Testis (tissue), 3 donors: ENCODE data around the gene WBP1L. TPM values are rescaled to one million over a fixed set of nuclear protein-coding genes. Genes with fewer than 3 reads are reported as not detected.
A peak's percentile ranks its signal among the peaks of the same experiment; 100 is the strongest.
"Not testable (repeated sequence)": the region's sequence is repeated elsewhere in the genome, so short reads cannot be mapped to it uniquely, and the experiment has no call there.

Experiments
- DNase-seq: peaks from one replicate; pipeline ENCODE4 v3.0.0-alpha.2; 2019
- H3K27ac ChIP-seq, 2 donors: fragments of 200-600 bp; sonication (generic); one replicate each; pipeline ENCODE4 v1.5.1; 2019
- H3K27me3 ChIP-seq: fragments of 200-600 bp; sonication (generic); one replicate; pipeline ENCODE4 v1.5.1; 2019
- H3K36me3 ChIP-seq: fragments of 200-600 bp; sonication (generic); one replicate; pipeline ENCODE4 v1.5.1; 2017; ENCODE audit warnings: low read depth; ENCODE audit errors: missing control alignments
- H3K4me1 ChIP-seq: fragments of 200-600 bp; sonication (generic); one replicate; pipeline ENCODE4 v1.5.1; 2019
- H3K4me3 ChIP-seq, 2 donors: fragments of 200-600 bp; sonication (generic); one replicate each; pipeline ENCODE4 v1.5.1; 2017 to 2019
- H3K9me3 ChIP-seq: fragments of 200-600 bp; sonication (generic); one replicate; pipeline ENCODE4 v1.5.1; 2017
- CTCF ChIP-seq, 3 experiments: fragments of 450-650 bp in 2 of 3; fragments of 200-600 bp in 1 of 3; sonication (generic) in 1 of 3; IDR thresholded peaks; one replicate each; pipeline ENCODE4 v1.5.1; 2016 to 2019; ENCODE audit warnings: antibody characterized with exemption in 3 of 3, mild to moderate bottlenecking in 2 of 3, moderate library complexity in 1 of 3
- POLR2A ChIP-seq: fragments of 450-650 bp; IDR thresholded peaks from one replicate; pipeline ENCODE4 v1.6.1; 2017; ENCODE audit warnings: antibody characterized with exemption, mild to moderate bottlenecking, moderate library complexity
- WGBS, 2 donors: methylation state at CpG; one replicate each; pipeline ENCODE4 v1.1.5; 2018; 5-methylcytosine and 5-hydroxymethylcytosine counted together
- intact Hi-C: fragments of 100-400 bp; cut with DNase I; formaldehyde crosslinking; loops from one replicate; pipeline ENCODE4 v1.15.1; 2023; ENCODE audit warnings: low total_unique reads
- polyA plus RNA-seq: library from polyadenylated mRNA; stranded (reverse); fragments of 350-450 nt; fragmentation: Illumina TruSeq; extraction: RNeasy Lipid Tissue Mini Kit (QIAGEN cat#74804); gene quantifications from one replicate; pipeline ENCODE4 v1.2.3, GENCODE V29; 2014; ENCODE audit warnings: low read depth, low replicate concordance; ENCODE audit not compliant: insufficient read depth
- total RNA-seq, 2 donors: library from RNA; depleted of rRNA; stranded (reverse); fragments of >200 nt; gene quantifications; one replicate each; pipeline ENCODE4 v1.2.3, GENCODE V29; 2016

Gene WBP1L
- total and polyA plus RNA-seq, 3 donors from 2014 or later, result 72.4 to 165 (median 113) TPM

GRCh38 chr10:102753718-102754117 is 10.0 kb downstream of the WBP1L start:
- H3K27ac ChIP-seq, result peak overlapping the region; percentile 66 to 72
- no peak overlapping the region for H3K4me3 ChIP-seq
- WGBS, 2 donors, result 44 to 49% methylated on average over 1 of the region's 1 CpG
- DNase-seq, result no peak
- no peaks in the 10 kb centered on the region for H3K27me3 ChIP-seq
- no peaks in the 10 kb centered on the region for H3K36me3 ChIP-seq
- peaks cover 32% of the 10 kb centered on the region for H3K4me1 ChIP-seq
- TF ChIP-seq CTCF (IDR thresholded peaks at IDR 0.05) (no peak), POLR2A (no peak)
- intact Hi-C loops, result no loop called here
- no peaks in the 10 kb centered on the region for H3K9me3 ChIP-seq

- Histone ChIP-seq H3K27ac (no peak overlapping the region), H3K4me1 (peaks cover 50% of the 10 kb centered on the region)
These were observed 13.6 kb downstream of the WBP1L start for GRCh38 chr10:102757323-102757722.

GRCh38 chr10:102758240-102758932 is 14.6 kb downstream of the WBP1L start:
- H3K27ac ChIP-seq, result peak overlapping the region; percentile 74 to 76
- TF ChIP-seq CTCF (IDR thresholded peaks at IDR 0.05) (no peak), POLR2A (no peak)
- H3K36me3 ChIP-seq, result no peaks in the 10 kb centered on the region
- no peak overlapping the region for H3K4me3 ChIP-seq
- peaks cover 49% of the 10 kb centered on the region for H3K4me1 ChIP-seq
- DNase-seq, result no peak
- no peaks in the 10 kb centered on the region for H3K9me3 ChIP-seq
- intact Hi-C loops, result no loop called here
- H3K27me3 ChIP-seq, result no peaks in the 10 kb centered on the region
- 41 to 49% methylated on average over 9 of the region's 9 CpGs for WGBS, 2 donors

More at GRCh38 chr10:102757323-102757722, 13.6 kb downstream of the WBP1L start:
- no peak for DNase-seq
- TF ChIP-seq CTCF (IDR thresholded peaks at IDR 0.05) (no peak), POLR2A (no peak)
- Histone ChIP-seq H3K4me3 (no peak overlapping the region), H3K36me3 (no peaks in the 10 kb centered on the region), H3K27me3 (no peaks in the 10 kb centered on the region), H3K9me3 (no peaks in the 10 kb centered on the region)
- intact Hi-C loops, result no loop called here
- 91 to 95% methylated on average over 6 of the region's 6 CpGs for WGBS, 2 donors

- WGBS, 2 donors, result 12 to 48% methylated on average over 10 to 12 of the region's 12 CpGs
- H3K36me3 ChIP-seq, H3K9me3 ChIP-seq, H3K4me3 ChIP-seq, H3K27me3 ChIP-seq, intact Hi-C loops: not testable (repeated sequence)
- Histone ChIP-seq H3K27ac (peak overlapping the region; percentile 74 to 76), H3K4me1 (peaks cover 48% of the 10 kb centered on the region)
- peak in 1 of 3 experiments; percentile 11 for TF ChIP-seq CTCF (IDR thresholded peaks at IDR 0.05)
- peak; percentile 84 for DNase-seq
These were observed 15.2 kb downstream of the WBP1L start for GRCh38 chr10:102758933-102759262.
